ENCODE data around the gene PHF21A. TPM values are rescaled to one million over a fixed set of nuclear protein-coding genes. Genes with fewer than 3 reads are reported as not detected.
"Not testable (repeated sequence)": the region's sequence is repeated elsewhere in the genome, so short reads cannot be mapped to it uniquely, and the experiment has no call there.

Gene PHF21A
- total RNA-seq, 1 experiment from 2014 or later, result 29.4 TPM

GRCh38 chr11:46017341-46017740, 103.9 kb downstream of the PHF21A start:
- ChIA-PET POLR2A (no interaction called here), CTCF (interaction anchor here (0.6 to 3.4 kb wide), 7 partner anchors 9 to 157 kb away, joined by 3 to 17 read pairs (median 3); no protein-coding TSS in a partner anchor)
- Mint-ChIP-seq H3K9me3 (peaks cover 8% of the 10 kb centered on the region), H3K36me3 (peaks cover 3% of the 10 kb centered on the region), H3K27me3 (ENCODE audit: low read depth) (no peaks in the 10 kb centered on the region), H3K4me1 (peaks cover 23% of the 10 kb centered on the region), H3K27ac (peak overlapping the region; percentile 76; the same call in 1 of the 2 replicates), H3K4me3 (no peak overlapping the region)
- DNase-seq (ENCODE audit: low spot score), result no peak
- no peak for ATAC-seq
- no peak for TF ChIP-seq TEAD4 (CRISPR knock-in tag; IDR thresholded peaks at IDR 0.05)
- TF ChIP-seq, protein P1, sequence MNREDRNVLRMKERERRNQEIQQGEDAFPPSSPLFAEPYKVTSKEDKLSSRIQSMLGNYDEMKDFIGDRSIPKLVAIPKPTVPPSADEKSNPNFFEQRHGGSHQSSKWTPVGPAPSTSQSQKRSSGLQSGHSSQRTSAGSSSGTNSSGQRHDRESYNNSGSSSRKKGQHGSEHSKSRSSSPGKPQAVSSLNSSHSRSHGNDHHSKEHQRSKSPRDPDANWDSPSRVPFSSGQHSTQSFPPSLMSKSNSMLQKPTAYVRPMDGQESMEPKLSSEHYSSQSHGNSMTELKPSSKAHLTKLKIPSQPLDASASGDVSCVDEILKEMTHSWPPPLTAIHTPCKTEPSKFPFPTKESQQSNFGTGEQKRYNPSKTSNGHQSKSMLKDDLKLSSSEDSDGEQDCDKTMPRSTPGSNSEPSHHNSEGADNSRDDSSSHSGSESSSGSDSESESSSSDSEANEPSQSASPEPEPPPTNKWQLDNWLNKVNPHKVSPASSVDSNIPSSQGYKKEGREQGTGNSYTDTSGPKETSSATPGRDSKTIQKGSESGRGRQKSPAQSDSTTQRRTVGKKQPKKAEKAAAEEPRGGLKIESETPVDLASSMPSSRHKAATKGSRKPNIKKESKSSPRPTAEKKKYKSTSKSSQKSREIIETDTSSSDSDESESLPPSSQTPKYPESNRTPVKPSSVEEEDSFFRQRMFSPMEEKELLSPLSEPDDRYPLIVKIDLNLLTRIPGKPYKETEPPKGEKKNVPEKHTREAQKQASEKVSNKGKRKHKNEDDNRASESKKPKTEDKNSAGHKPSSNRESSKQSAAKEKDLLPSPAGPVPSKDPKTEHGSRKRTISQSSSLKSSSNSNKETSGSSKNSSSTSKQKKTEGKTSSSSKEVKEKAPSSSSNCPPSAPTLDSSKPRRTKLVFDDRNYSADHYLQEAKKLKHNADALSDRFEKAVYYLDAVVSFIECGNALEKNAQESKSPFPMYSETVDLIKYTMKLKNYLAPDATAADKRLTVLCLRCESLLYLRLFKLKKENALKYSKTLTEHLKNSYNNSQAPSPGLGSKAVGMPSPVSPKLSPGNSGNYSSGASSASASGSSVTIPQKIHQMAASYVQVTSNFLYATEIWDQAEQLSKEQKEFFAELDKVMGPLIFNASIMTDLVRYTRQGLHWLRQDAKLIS (CRISPR knock-in tag; IDR thresholded peaks at IDR 0.05; ENCODE audit: borderline replicate concordance), result no peak

- H3K27ac Mint-ChIP-seq, result no peak overlapping the region
- ChIA-PET CTCF (no interaction called here), POLR2A (no interaction called here)
- ATAC-seq (no peak), DNase-seq (ENCODE audit: low spot score) (no peak)
- H3K4me3 Mint-ChIP-seq, result no peak overlapping the region
- peaks cover 34% of the 10 kb centered on the region for H3K4me1 Mint-ChIP-seq
- H3K36me3 Mint-ChIP-seq, result peaks cover 3% of the 10 kb centered on the region
- no peaks in the 10 kb centered on the region for H3K27me3 Mint-ChIP-seq (ENCODE audit: low read depth)
- TF ChIP-seq ZNF219 (CRISPR knock-in tag; IDR thresholded peaks at IDR 0.05; ENCODE audit: borderline replicate concordance) (no peak), E2F4 (CRISPR knock-in tag; IDR thresholded peaks at IDR 0.05; ENCODE audit: borderline replicate concordance, low read depth) (no peak), ZNF232 (CRISPR knock-in tag; IDR thresholded peaks at IDR 0.05) (no peak), PRDM15 (CRISPR knock-in tag; IDR thresholded peaks at IDR 0.05) (no peak), NR2C2 (CRISPR knock-in tag; IDR thresholded peaks at IDR 0.05) (no peak), SP1 (CRISPR knock-in tag; conservative IDR thresholded peaks at IDR 0.05) (no peak), ELF4 (CRISPR knock-in tag; IDR thresholded peaks at IDR 0.05; ENCODE audit: low read depth) (no peak), ZNF416 (CRISPR knock-in tag; IDR thresholded peaks at IDR 0.05) (no peak), STAT6 (CRISPR knock-in tag; conservative IDR thresholded peaks at IDR 0.05; ENCODE audit: low read depth) (no peak), MXD4 (CRISPR knock-in tag; IDR thresholded peaks at IDR 0.05; ENCODE audit: borderline replicate concordance) (no peak), ZNF317 (CRISPR knock-in tag; IDR thresholded peaks at IDR 0.05; ENCODE audit: borderline replicate concordance, low read depth) (no peak)
- TF ChIP-seq, protein P2, sequence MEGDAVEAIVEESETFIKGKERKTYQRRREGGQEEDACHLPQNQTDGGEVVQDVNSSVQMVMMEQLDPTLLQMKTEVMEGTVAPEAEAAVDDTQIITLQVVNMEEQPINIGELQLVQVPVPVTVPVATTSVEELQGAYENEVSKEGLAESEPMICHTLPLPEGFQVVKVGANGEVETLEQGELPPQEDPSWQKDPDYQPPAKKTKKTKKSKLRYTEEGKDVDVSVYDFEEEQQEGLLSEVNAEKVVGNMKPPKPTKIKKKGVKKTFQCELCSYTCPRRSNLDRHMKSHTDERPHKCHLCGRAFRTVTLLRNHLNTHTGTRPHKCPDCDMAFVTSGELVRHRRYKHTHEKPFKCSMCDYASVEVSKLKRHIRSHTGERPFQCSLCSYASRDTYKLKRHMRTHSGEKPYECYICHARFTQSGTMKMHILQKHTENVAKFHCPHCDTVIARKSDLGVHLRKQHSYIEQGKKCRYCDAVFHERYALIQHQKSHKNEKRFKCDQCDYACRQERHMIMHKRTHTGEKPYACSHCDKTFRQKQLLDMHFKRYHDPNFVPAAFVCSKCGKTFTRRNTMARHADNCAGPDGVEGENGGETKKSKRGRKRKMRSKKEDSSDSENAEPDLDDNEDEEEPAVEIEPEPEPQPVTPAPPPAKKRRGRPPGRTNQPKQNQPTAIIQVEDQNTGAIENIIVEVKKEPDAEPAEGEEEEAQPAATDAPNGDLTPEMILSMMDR (IDR thresholded peaks at IDR 0.05), result no peak
- TF ChIP-seq, protein P3, sequence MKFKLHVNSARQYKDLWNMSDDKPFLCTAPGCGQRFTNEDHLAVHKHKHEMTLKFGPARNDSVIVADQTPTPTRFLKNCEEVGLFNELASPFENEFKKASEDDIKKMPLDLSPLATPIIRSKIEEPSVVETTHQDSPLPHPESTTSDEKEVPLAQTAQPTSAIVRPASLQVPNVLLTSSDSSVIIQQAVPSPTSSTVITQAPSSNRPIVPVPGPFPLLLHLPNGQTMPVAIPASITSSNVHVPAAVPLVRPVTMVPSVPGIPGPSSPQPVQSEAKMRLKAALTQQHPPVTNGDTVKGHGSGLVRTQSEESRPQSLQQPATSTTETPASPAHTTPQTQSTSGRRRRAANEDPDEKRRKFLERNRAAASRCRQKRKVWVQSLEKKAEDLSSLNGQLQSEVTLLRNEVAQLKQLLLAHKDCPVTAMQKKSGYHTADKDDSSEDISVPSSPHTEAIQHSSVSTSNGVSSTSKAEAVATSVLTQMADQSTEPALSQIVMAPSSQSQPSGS (CRISPR knock-in tag; IDR thresholded peaks at IDR 0.05; ENCODE audit: borderline replicate concordance, low read depth), result no peak
- peaks cover 8% of the 10 kb centered on the region for H3K9me3 Mint-ChIP-seq
Observed at GRCh38 chr11:46015941-46016340, 105.3 kb downstream of the PHF21A start.

DNA sequence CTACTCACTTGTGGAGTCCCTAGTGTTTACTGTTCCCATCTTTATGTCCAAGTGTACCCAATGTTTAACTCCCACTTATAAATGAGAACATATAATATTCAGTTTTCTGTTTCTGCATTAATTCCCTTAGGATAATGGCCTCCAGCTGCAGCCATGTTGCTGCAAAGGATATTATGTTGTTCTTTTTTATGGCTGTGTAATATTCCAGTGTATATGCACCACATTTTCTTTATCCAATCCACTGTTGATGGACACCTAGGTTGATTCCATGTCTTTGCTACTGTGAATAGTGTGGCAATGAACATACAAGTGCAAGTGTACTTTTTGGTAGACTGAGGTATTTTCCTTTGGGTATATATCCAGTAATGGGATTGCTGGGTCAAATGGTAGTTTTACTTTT, 107.1 kb downstream of the PHF21A start:
- POLR2A ChIA-PET; DNase-seq (ENCODE audit: low spot score); CTCF ChIA-PET; H3K9me3 Mint-ChIP-seq; H3K36me3 Mint-ChIP-seq; H3K27me3 Mint-ChIP-seq (ENCODE audit: low read depth); H3K4me3 Mint-ChIP-seq; H3K27ac Mint-ChIP-seq; ATAC-seq: not testable (repeated sequence)
- H3K4me1 Mint-ChIP-seq, result peaks cover 35% of the 10 kb centered on the region

Data from WTC11 (cell line).